ENCODE data around the gene MYO1C. TPM values are rescaled to one million over a fixed set of nuclear protein-coding genes. Genes with fewer than 3 reads are reported as not detected.

Gene MYO1C
- total RNA-seq, 1 experiment from 2014 or later, result 227 TPM

DNA sequence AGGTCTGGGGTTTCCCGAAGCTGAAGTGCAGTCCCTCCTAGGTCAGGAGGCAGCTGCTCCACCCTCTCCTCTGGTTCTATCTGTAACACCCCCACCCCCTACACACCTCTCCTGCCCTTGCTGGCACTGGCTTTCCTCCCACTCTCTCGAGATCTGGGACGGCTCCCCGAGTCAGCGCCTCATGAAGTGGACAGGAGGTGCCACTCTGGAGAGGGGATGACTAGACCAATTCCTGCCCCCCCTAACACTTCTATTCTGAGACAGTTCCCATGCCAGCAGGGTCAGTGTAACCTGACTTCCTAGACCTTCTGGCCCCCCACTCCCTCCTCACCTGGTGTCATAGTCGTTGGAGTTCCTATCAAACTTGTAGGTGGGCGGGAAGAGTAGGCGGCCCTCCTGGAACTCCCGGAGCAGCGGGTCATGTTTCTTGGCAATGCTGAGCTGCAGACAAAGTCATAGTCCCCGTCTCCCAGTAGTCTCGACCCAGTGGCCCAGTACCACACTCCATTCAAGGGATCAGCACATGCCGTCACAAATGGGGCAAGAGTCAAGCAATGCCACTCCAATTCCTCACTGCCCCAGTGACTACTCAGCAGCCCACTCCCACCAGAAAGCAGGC lies 14.3 kb upstream of the MYO1C start (continued):
- TF ChIP-seq, protein P1, sequence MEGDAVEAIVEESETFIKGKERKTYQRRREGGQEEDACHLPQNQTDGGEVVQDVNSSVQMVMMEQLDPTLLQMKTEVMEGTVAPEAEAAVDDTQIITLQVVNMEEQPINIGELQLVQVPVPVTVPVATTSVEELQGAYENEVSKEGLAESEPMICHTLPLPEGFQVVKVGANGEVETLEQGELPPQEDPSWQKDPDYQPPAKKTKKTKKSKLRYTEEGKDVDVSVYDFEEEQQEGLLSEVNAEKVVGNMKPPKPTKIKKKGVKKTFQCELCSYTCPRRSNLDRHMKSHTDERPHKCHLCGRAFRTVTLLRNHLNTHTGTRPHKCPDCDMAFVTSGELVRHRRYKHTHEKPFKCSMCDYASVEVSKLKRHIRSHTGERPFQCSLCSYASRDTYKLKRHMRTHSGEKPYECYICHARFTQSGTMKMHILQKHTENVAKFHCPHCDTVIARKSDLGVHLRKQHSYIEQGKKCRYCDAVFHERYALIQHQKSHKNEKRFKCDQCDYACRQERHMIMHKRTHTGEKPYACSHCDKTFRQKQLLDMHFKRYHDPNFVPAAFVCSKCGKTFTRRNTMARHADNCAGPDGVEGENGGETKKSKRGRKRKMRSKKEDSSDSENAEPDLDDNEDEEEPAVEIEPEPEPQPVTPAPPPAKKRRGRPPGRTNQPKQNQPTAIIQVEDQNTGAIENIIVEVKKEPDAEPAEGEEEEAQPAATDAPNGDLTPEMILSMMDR (IDR thresholded peaks at IDR 0.05 in 2 of 3, conservative IDR thresholded peaks at IDR 0.05 in 1 of 3; ENCODE audit: borderline replicate concordance in 1 of 3, insufficient read depth in 1 of 3, low read depth in 2 of 3, low read length in 2 of 3), result no peak
- TF ChIP-seq ELF1 (IDR thresholded peaks at IDR 0.05; ENCODE audit: borderline replicate concordance, low read depth) (no peak), CBX3 (IDR thresholded peaks at IDR 0.05; ENCODE audit: low read depth) (no peak), FOSL1 (IDR thresholded peaks at IDR 0.05; ENCODE audit: low read depth) (no peak), SRF (IDR thresholded peaks at IDR 0.05; ENCODE audit: low read depth) (no peak), SP1 (IDR thresholded peaks at IDR 0.05; ENCODE audit: low read depth) (no peak)
- TF ChIP-seq, protein P2, sequence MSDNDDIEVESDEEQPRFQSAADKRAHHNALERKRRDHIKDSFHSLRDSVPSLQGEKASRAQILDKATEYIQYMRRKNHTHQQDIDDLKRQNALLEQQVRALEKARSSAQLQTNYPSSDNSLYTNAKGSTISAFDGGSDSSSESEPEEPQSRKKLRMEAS (IDR thresholded peaks at IDR 0.05), result no peak

DNA sequence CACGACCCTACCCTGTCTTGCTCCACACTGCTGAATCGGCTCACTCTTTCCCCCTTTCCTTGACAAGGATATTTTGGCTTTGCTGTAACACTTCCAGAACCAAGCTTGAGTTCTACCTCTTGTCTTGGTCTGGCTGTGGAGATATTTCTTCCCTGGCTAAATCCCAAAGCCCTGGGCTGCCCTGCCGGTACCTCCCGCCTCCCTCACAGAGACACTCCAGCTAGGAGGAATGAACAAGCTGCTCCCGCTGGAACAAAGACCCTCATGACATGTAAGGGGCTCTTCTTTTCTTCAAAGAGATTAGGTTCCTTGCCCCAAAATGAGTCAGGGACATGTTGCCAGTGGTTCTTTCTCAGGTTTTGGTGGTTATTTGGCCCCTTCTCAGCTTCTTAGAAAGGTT lies 13.1 kb upstream of the MYO1C start:
- Histone ChIP-seq H3K9me2 (ENCODE audit: insufficient read depth) (no peaks in the 10 kb centered on the region), H3K9me3 (ENCODE audit: control insufficient read depth in 1 of 2, insufficient read depth in 1 of 2, low read depth in 1 of 2, low read length in 2 of 2) (no peaks in the 10 kb centered on the region), H3K36me3 (ENCODE audit: control insufficient read depth in 1 of 2, insufficient read depth in 2 of 2, low read length in 2 of 2) (no peaks in the 10 kb centered on the region; a peak in 1 of 4 replicates), H3K27me3 (ENCODE audit: insufficient read depth, low read length) (no peaks in the 10 kb centered on the region), H4K20me1 (ENCODE audit: insufficient read depth) (no peaks in the 10 kb centered on the region), H2AFZ (ENCODE audit: low read depth, low read length, poor library complexity, severe bottlenecking) (no peak overlapping the region), H3K9ac (ENCODE audit: low read length) (no peak overlapping the region), H3K27ac (ENCODE audit: low read depth, low read length) (no peak overlapping the region), H3K4me3 (replicated peaks in 1 of 2; ENCODE audit: low read depth in 1 of 2, low read length in 2 of 2) (no peak overlapping the region), H3K4me2 (ENCODE audit: low read length) (no peak overlapping the region), H3K79me2 (ENCODE audit: insufficient read depth, low read length) (no peaks in the 10 kb centered on the region), H3K4me1 (ENCODE audit: control insufficient read depth in 1 of 2, insufficient read depth in 2 of 2, low read length in 2 of 2) (peaks cover 0 to 3% of the 10 kb centered on the region in 2 experiments; a peak in 1 of 4 replicates)
- ATAC-seq, result no peak
- RAD21 ChIA-PET (ENCODE audit: low non-redundant PET in 1 of 2, low total read pairs in 2 of 2, uncharacterized antibody in 2 of 2, unreplicated experiment in 2 of 2), result no interaction called here
- intact Hi-C loops (cut with micrococcal nuclease), result no loop called here
- POLR2A ChIA-PET, result interaction anchor here (0.7 to 1.2 kb wide), 2 partner anchors 10 to 13 kb away, joined by 3 read pairs; partner anchors contain the start of gene MYO1C
- no TSS peak for BruUV-seq (replicated peaks)
- no peak for DNase-seq (ENCODE audit: low read depth, low spot score)
- CTCF ChIA-PET, result interaction anchor here (0.7 kb wide), 1 partner anchor 28 kb away, joined by 3 read pairs; no protein-coding TSS in a partner anchor
- no peak for TF ChIP-seq POLR2A (IDR thresholded peaks at IDR 0.05; ENCODE audit: borderline replicate concordance, extremely low read depth, insufficient read depth, insufficient read length)
- TF ChIP-seq SIN3A (IDR thresholded peaks at IDR 0.05; ENCODE audit: low read depth), result no peak
- TF ChIP-seq EZH2 (IDR thresholded peaks at IDR 0.05), result no peak
- TF ChIP-seq SP1 (IDR thresholded peaks at IDR 0.05; ENCODE audit: low read depth), result no peak
- TF ChIP-seq CEBPB (IDR thresholded peaks at IDR 0.05; ENCODE audit: low read depth), result no peak
- no peak for TF ChIP-seq JUND (IDR thresholded peaks at IDR 0.05)
- no peak for TF ChIP-seq POLR2AphosphoS5 (IDR thresholded peaks at IDR 0.05; ENCODE audit: low read depth, low read length)
- TF ChIP-seq ZFX (IDR thresholded peaks at IDR 0.05), result no peak
- TF ChIP-seq, protein P1 (IDR thresholded peaks at IDR 0.05 in 2 of 3, conservative IDR thresholded peaks at IDR 0.05 in 1 of 3; ENCODE audit: borderline replicate concordance in 1 of 3, insufficient read depth in 1 of 3, low read depth in 2 of 3, low read length in 2 of 3), result no peak
- no peak for TF ChIP-seq YY1 (IDR thresholded peaks at IDR 0.05; ENCODE audit: extremely low read depth, insufficient replicate concordance, low read depth, low read length)
- TF ChIP-seq, protein P3, sequence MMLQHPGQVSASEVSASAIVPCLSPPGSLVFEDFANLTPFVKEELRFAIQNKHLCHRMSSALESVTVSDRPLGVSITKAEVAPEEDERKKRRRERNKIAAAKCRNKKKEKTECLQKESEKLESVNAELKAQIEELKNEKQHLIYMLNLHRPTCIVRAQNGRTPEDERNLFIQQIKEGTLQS (IDR thresholded peaks at IDR 0.05), result no peak
- no peak for TF ChIP-seq RAD21 (IDR thresholded peaks at IDR 0.05; ENCODE audit: low read depth)
- no peak for TF ChIP-seq SRF (IDR thresholded peaks at IDR 0.05; ENCODE audit: low read depth)
- no peak for TF ChIP-seq CBX3 (IDR thresholded peaks at IDR 0.05; ENCODE audit: low read depth)
- TF ChIP-seq ZNF274 (IDR thresholded peaks at IDR 0.05; ENCODE audit: low read depth, low read length), result no peak
- TF ChIP-seq, protein P2 (IDR thresholded peaks at IDR 0.05), result no peak

Measured in HCT116 (cell line).